ENCODE measurements around the gene SELENOW.
"Not testable (repeated sequence)": the region's sequence is repeated elsewhere in the genome, so short reads cannot be mapped to it uniquely, and the experiment has no call there.

SELENOW gene

DNA sequence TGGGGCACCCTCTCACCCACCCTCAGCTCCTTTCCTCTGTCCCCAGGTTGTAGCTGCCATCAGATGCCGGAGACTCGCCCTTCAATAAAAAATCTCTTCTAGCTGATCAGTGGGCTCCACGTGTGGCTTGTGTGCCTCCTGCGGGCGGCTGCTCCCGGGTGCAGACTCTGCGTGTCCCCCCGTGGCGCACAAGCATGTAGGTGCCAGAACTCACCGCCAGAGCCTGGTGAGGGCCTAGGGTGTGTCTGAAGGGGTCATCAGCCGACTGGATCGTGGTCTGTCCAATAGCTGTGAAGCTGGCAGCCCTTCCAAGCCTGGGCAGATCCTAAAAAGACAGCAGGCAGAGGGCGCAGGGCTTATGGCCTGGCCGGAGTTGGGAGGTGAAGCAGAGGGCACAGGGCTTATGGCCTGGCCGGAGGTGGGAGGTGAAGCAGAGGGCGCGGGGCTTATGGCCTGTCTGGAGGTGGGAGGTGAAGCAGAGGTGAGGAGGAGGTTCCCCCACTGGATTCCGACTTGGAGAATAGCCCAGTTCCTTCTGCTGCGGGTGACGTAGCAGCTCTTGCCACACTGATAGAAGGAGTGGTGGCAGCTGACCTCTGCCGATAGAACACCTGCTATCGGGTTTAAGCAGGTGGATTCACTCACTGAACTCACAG is 21.4 kb upstream of the SELENOW start:
- no peak for DNase-seq

DNA sequence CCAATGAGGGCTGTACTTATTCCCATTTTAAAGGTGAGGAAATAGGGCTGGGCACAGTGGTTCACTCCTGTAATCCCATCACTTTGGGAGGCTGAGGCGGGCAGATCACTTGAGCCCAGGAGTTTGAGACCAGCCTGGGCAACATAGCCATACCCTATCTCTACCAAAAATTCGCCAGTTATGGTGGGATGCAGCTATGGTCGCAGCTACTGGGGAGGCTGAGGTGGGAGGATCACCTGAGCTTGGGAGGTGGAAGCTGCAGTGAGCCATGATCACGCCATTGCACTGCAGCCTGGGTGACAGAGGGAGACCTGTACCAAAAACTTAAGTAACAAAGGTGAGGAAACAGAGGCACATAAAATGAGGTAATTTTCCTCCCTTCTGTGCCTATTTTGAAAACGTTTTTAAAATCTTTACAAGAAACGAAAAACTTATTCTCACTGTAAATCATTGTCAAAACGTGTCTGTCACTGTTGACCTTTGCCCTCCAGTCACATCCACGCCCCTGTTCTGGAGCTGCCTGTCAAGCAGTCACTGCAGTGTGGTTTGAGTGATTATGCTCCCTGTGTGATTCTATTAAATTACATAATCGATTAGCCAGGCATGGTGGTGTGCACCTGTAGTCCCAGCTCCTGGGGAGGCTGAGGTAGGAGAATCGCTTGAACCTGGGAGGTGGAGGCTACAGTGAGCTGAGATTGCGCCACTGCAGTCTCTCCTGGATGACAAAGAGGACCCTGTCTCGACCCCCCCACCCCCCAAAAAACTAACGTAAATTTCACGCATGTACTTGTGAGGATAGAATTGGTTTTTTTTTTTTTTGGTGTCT is 20.7 kb upstream of the SELENOW start:
- no peak for DNase-seq

DNA sequence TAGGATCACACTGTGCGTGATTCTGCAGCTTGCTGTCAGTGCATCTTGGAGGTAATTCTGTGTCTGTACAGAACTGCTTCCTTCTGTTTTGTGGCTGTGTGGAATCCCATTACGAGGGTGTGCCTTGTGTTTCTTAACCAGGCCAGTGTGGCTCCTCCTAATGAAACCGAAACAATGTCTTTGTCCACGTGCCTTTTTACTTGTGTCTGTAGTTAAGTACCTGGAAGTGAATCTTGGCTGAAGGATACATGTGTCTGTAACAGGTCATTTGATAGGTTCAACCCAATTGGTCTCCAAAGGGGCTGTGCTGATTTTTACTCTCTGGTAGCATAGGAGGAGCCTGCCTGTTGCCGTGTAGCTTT is 20.1 kb upstream of the SELENOW start:
- DNase-seq = no peak

DNA sequence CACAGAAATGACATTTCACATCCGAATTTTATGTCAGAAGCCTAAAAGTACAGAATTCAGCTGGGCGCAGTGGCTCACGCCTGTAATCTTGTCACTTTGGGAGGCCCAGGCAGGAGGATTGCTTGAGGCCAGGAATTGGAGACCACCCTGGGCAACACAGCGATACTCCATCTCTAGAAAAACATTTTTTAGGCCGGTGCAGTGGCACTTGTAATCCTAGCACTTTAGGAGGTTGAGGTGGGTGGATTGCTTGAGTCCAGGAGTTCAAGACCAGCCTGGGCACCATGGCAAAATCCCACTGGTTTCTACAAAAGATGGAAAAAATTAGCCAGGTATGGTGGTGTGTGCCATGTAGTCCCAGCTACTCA is 17.9 kb upstream of the SELENOW start:
- no peak for DNase-seq

DNA sequence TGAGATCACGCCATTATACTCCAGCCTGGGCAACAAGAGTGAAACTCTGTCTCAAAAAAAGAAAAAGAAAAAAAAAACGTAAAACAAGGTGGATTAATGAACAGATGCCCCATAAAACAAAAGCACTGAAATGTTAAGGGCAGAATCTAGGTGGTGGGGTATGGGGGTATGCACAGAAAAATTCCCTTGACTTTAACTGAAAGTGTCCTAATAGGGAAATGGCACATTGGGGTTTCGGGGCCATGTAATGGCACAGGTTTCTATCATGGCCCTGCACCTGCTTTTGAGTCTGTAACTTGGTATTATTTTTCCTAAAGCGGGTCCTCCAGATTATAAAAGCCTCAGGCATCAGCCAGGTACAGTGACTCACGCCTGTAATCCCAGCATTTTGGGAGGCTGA is 16.9 kb upstream of the SELENOW start:
- no peak for DNase-seq

DNA sequence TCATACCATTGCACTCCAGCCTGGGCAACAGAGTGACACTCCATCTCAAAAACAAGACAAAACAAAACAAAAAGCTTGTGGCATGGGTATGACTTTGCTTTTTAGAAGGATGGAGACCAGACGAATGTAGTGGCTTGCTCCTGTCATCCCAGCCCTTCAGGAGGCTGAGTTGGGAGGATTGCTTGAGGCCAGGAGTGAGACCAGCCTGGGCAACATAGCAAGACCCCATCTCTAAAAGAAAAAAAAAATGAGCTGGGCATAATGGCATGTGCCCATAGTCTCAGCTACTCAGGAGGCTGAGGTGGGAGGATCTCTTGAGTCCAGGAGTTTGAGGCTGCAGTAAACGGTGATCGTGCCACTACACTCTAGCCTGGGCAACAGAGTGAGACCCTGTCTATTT is 16.4 kb upstream of the SELENOW start:
- no peak for DNase-seq

DNA sequence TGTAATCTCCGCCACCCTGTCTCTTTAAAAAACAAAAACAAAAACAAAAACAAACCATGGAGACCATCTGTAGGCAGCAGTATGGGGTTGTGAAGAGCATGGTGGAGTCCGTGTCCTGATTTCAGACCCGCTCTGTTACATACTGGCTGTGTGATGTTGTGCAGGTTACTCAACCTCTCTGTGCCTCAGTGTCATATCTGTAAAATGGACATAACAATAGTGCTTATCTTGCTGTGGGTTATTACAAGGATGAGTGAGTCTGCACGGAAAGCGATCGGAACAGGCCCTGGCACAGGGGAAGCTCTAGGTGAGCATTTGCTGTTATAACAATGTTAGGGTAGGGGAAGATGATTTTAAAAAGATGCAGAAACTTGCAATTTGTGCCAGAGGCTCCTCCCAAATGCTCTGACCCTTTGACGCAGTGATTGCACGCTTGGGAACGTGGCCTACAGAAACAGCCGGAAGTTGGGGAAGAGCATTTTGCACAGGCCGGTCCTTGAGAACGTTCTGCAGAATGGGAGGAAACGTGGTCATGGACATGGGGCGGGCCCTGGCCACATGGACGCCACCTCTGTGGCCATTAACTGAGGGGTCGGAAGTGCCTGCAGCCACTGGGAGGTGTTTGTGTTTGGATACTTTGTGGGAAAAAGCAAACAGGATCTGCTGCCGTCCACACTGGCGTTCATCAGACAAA is 15.7 kb upstream of the SELENOW start:
- no peak for DNase-seq

DNA sequence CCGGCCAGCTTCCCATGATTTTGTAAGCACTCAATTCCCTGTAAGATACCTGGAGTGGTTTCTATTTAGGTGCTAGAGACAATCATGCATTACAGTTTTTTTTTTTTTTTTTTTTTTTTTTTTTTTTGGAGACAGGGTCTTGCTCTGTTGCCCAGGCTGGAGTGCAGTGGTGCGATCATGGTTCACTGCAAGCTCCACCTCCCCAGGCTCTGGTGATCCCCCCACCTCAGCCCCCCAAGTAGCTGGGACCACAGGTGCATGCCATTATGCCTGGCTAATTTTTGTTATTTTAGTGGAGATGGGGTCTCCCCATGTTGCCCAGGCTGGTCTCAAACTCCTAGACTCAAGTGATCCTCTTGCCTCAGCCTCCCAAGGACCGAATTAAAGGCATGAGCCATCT is 13.8 kb upstream of the SELENOW start:
- DNase-seq = not testable (repeated sequence)

DNA sequence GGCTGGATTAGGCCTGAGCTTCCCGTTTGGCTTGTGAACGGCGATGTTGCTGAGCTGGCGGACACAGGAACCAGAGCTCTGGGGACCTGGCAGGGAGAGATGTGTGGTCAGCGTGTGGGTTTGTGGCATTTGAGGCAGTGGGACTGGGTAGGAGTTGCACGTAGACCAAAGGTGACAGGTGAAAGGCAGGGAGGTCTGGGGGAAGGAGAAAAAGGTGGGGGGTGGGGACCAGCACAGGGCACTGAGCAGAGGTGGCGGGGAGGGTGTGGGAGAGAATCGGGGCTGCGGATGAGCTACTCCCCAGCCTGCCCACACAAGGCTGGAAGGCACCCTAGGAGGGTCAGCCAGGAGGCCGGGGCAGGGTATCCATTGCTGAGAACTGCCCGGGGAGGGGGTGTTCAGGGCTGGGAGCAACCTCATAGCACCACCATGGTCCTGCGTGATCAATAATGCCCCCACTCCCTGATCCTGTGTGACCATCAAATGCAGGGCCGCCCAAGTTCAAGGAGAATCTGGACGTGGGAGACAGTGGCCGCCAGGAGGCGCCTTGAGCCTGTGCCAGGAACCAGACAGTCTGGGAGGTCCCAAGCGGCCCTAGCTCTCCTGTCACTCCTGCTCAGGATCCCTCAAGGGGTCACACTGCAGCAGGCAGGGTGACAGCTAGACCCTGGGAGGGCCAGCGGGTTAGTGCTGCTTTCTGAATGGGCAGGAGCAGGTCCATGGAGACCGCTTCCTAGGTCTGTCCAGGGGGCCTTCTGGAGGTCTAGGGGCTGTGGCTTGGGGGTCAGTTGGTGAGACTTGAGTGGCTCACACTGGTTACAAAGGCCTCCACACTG is 12.8 kb upstream of the SELENOW start:
- DNase-seq = no peak

DNA sequence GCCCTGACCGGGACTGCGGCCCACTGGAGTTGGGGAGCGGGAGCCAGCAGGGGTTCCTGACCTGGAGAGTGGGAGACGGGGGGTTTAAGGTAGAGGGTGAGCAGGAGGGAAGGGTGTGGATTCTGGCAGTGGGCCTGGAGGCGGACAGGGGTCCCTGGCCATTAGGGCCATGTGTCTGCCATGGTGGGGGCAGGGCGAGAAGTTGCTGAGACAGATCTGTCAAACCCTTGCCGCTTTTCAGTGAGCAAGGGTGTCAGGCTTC is 12.2 kb upstream of the SELENOW start:
- no peak for DNase-seq

DNA sequence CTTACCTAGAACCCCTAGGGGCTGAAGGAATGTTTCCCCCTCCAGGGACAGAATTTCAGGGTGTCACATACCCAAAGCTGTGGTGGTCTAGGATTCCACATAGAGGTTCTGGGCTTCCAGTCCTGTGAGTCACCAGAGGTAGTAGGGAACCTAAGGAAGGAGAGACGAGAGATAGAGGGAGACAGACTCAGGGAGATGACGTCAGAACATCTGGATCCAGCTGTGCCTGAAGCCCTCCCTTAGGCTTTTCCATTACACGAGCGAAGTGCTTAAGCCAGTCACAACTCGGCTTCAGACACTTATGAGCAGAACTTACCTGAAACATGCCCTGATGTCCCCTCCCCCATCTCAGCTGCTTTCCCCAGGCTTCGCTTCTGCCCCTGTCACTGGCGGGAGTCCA is 11.8 kb upstream of the SELENOW start:
- DNase-seq = no peak

DNA sequence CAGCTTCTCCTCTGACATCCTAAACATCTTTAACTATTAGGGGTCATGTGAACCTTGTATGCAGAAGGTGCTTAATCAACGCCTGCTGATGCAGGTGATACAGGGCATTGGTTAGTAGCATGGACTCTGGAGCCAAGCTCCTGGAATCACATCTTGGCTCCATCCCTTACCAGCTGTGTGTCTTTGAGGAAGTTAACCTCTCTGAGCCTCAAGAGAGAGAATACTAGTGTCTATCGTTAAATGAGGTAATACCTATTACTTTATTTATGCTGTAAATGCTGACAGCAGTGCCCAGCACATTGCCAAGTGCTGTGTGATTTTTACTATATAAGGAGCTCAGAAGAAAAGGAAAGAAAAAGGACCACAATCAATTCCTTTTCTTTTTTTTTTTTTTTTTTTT is 11.2 kb upstream of the SELENOW start:
- DNase-seq = no peak

DNA sequence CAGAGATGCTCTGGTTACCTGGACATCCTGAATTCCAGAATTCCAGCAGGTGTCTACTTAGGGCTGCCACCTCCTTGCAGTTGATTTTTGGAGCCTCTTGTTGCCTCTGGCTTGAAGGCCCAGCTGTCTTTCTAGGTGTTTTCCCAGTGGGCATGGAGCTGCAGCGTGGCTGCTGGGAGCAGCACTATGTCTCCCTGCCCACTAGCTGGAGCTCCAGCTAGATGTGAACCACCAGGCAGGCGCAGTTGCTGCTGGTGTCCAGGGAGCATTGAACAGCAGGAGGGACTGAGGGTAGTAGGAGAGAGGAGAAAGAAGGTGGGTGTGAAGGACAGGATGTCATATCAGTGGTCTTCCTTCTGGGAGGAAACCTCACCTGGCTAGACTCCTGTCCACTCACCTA is 9.9 kb upstream of the SELENOW start:
- DNase-seq = no peak

DNA sequence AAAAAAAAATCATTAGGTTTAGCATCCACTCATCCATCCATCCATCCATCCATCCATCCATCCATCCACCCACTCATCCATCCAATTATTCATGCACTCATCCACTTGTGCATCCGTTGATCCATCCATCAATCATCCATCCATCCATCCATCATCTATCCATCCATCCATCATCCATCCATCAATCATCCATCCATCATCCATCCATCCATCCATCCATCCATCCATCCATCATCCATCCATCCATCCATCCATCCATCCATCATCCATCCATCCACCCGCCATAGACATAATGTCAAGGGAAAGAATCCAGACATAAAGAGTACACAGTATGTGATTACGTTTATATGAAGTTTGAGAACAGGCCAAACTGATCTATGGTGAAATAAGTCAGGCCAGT is 9.0 kb upstream of the SELENOW start:
- DNase-seq = no peak

DNA sequence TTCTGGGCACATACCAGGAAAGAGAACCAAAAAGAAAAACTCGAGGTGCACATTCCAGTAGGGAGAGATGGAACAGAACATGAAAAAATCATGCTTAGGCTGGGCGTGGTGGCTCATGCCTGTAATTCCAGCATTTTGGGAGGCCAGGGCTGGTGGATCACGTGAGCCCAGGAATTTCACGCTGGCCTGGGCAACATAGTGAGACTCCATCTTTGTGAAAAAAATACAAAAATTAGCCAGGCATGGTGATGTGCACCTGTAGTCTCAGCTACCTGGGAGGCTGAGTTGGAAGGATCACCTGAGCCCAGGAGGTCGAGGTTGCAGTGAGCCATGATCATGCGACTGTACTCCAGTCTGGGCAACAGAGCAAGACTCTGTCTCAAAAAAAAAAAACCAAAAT is 7.2 kb upstream of the SELENOW start:
- DNase-seq = not testable (repeated sequence)

DNA sequence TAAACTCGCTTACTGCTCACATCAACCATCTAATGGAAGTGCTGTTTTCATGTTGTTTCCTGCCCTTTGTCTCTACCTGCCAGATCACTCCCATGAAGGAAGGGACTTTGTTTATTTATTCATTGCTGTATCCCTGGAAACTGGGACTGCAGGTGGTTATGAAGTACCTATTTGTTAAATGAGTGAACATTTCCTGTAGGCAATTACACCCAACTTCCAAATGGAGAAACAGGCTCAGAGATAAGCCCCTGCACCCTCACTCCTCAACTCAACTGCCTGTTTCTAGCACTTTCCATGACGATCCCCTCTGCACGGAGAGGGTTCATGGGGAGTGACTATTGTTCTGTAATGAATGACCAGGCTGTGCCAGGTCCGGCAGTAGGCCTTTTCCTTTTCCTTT is 1.9 kb upstream of the SELENOW start:
- DNase-seq = no peak

DNA sequence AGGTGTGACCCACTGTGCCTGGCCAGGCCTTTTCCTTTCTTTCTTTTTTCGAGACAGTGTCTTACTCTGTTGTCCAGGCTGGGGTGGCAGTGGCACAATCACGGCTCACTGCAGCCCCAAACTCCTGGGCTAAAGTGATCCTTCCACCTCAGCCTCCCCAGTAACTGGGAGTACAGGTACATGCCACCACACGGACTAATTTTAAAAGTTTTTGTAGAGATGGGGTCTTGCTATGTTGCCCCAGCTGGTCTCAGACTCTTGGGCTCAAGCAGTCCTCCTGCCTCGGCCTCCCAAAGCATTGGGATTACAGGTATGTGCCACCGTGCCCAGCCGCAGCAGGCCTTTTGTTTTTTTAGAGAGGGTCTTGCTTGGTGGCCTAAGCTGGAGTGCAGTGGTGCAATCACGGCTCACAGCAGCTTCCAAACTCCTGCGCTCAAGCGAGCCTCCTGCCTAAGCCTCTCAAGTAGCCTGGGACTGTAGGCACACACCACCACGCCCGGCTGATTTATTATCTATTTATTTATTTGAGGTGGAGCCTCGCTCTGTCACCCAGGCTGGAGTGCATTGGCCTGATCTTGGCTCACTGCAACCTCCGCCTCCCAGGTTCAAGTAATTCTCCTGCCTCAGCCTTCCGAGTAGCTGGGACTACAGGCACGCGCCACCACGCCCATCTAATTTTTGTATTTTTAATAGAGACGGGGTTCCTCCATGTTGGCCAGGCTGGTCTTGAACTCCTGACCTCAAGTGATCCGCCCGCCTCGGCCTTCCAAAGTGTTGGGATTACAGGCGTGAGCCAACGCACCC is 1.1 kb upstream of the SELENOW start:
- not testable (repeated sequence) for DNase-seq

DNA sequence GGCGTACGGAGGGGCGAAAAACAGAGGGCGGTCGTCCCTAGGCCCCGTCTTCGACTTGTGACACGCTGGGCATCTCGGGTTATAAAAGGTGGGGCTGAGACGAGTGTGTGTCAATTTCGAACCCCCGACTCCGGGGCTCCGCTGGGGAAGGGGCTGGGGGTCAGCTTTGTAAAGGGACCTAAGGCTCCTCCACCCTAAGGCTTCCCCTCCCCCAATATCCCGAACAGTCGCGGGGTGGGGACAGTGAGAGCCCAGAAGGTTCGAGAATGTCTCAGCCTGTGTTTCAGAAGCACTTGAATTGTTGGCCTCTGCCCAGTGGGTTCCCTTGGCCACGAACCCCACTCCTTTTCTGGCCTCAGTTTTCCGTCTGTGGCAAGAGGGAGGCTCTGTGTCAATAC is 450 bp downstream of the SELENOW start:
- DNase-seq = no peak

DNA sequence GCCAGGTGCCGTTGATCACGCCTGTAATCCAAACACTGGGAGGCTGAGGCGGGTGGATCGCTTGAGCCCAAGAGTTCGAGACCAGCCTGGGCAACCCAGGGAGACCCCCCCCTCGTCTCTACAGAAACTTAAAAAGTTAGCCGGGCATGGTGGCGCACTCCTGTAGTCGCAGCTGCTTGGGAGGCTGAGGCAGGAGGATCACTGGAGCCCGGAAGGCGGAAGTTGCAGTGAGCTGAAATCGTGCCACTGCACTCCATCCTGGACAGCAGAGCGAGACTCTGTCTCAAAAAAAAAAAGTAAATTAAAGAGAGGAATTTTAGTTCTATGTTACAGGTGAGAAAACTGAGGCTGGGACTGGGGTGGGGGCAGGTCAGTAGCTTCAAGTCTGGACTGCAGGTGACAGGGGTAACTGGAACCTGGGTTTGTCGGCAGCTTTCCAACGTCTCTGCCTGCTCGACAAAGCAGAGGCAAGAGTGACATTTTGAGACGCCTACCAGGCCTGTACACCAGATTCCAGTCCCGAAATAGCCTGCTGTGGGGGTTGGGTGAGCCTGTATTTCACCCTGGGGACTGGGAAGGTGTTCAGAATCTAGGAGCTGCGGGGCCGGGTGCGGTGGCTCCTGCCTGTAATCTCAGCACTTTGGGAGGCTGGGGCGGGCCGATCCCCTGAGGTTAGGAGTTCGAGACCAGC is 1.2 kb downstream of the SELENOW start:
- DNase-seq = no peak

DNA sequence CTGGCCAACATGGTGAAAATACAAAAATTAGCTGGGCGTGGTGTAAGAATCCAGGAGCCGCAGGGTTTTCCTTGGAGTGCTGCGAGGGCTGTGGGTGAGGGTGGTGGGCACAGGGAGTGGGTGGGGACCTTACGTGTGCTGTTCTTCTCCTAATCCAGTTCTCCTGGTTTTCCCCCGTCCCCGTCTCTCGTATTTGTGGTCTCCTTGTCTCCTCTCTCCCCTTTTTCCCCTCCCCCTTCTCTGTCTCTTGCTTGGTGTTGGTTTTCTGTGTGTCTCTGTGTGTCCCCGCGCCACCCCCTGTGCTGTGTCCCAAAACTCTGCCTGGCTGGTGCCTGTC is 1.7 kb downstream of the SELENOW start:
- no peak for DNase-seq

DNA sequence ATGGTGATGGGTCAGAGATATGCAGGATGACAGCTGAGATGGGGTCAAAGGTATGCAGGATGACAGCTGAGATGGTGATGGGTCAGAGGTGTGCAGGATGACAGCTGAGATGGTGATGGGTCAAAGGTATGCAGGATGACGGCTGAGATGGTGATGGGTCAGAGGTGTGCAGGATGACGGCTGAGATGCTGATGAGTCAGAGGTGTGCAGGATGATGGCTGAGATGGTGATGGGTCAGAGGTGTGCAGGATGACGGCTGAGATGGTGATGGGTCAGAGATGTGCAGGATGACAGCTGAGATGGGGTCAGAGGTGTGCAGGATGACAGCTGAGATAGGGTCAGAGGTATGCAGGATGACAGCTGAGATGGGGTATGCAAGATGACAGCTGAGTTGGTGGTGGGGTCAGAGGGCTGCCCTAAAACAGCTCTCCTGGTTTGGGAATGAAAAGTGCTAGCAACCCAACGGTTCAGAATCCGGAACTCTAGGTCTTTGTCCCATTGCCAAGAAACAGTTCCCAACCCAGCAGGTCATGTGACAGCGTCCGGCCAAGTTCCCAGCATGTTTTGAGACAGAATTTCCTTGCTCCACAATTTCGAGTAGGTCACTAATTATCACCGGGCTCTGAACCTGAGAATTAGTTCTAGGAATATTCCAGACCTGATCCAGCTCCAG is 3.2 kb downstream of the SELENOW start:
- no peak for DNase-seq

DNA sequence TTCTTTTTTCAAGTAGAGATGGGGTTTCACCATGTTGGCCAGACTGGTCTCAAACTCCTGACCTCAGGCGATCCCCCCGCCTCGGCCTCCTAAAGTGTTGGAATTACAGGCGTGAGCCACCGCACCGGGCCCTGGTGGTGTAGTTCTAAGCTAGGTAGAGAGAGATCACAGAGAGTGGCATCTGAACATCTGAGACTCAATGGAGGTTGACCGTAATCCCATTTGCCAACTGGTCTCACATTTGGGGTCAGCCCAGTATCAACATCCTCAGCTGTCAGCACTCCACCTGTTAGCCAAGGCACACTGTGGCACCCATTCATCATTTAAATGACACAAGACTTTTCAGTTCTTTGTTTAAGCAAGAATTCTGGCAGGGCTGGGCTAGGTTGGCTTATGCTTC is 8.1 kb downstream of the SELENOW start:
- DNase-seq = no peak
